GM04504 (cell line): ENCODE results near the gene ZNF205.

Source experiments
- DNase-seq: peaks from one replicate; pipeline ENCODE4 v3.0.0-alpha.2; 2012; ENCODE audit warnings: low read depth

Gene ZNF205

GRCh38 chr16:3101018-3101840, 11.2 kb upstream of the ZNF205 start:
- DNase-seq: no peak

GRCh38 chr16:3101841-3102470, 10.4 kb upstream of the ZNF205 start:
- DNase-seq: no peak

GRCh38 chr16:3106205-3106928, 6.0 kb upstream of the ZNF205 start:
- DNase-seq: peak; percentile 65

- no peak for DNase-seq
Observed at GRCh38 chr16:3112881-3113574, 642 bp downstream of the ZNF205 start.

- DNase-seq: no peak
Observed at GRCh38 chr16:3113765-3114479, 1.5 kb downstream of the ZNF205 start.

- DNase-seq: no peak
Observed at GRCh38 chr16:3115003-3115402, 2.6 kb downstream of the ZNF205 start.

GRCh38 chr16:3115561-3115960, 3.2 kb downstream of the ZNF205 start:
- DNase-seq: no peak

- no peak for DNase-seq
Observed at GRCh38 chr16:3118204-3118790, 5.9 kb downstream of the ZNF205 start.

- no peak for DNase-seq
Observed at GRCh38 chr16:3118846-3119245, 6.5 kb downstream of the ZNF205 start.

GRCh38 chr16:3119286-3119685, 6.9 kb downstream of the ZNF205 start:
- DNase-seq: no peak

- DNase-seq: no peak
Observed at GRCh38 chr16:3119701-3120408, 7.5 kb downstream of the ZNF205 start.

GRCh38 chr16:3120435-3120834, 8.0 kb downstream of the ZNF205 start:
- no peak for DNase-seq

GRCh38 chr16:3121851-3122467, 9.6 kb downstream of the ZNF205 start:
- no peak for DNase-seq

GRCh38 chr16:3122926-3123570, 10.7 kb downstream of the ZNF205 start:
- no peak for DNase-seq

GRCh38 chr16:3123986-3124886, 11.8 kb downstream of the ZNF205 start:
- peak; percentile 85 for DNase-seq

- DNase-seq: no peak
Observed at GRCh38 chr16:3127745-3128144, 15.4 kb downstream of the ZNF205 start.

- peak; percentile 73 for DNase-seq
Observed at GRCh38 chr16:3129137-3130131, 17.0 kb downstream of the ZNF205 start.
